DMS53 treated with DMSO at 0.1 percent for 48 hours (cell line): ENCODE data around the gene PACRGL.
"Not testable (repeated sequence)": the region's sequence is repeated elsewhere in the genome, so short reads cannot be mapped to it uniquely, and the experiment has no call there.

Source experiments
- DNase-seq: peaks from one replicate; lab custom pipeline; 2025; ENCODE audit not compliant: unreplicated experiment; lab: John Stamatoyannopoulos, UW

The PACRGL gene

DNA sequence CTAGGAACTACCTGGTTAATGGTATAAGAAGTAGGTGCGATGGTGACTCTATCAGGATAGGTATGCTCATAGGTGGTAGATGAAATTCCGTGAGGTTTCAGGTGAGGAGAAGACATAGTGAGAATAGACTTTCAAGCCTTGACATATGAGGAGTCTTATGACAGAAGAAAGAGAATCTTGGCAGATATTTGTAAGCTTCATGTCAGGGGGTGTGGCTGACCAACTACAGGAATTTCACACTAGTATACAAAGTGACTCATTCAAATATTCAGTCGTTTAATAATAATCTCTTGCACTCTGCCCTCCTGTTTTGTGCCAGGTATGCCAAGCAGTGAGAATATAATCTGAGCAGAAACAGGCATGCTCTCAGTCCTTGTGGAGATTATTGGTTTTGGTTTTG is 22.8 kb downstream of the PACRGL start:
- DNase-seq, result no peak

GRCh38 chr4:20723463-20723862 is 23.2 kb downstream of the PACRGL start:
- DNase-seq, result no peak

DNA sequence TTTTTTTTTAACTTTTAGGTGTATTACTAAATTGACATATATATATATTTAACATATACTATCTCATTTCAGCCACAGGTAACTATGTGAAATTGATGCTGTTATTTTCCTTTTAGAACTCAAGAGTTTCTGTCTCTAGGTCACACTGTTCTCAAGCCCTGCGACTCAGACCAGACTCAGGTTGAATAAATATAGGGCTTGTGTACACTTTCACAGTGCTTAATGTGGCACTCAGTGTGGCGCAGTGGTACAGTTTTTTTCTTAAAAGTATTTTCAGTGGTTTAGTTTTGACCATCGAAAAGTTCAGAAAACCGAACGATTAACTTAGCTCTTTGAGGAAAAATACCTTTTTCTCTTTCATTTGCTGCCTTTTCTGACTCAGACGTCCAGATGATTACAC is 24.7 kb downstream of the PACRGL start:
- no peak for DNase-seq

- DNase-seq, result no peak
These were observed 35.7 kb downstream of the PACRGL start for GRCh38 chr4:20735931-20736330.

- not testable (repeated sequence) for DNase-seq
These were observed 45.7 kb downstream of the PACRGL start for GRCh38 chr4:20746000-20746399.

DNA sequence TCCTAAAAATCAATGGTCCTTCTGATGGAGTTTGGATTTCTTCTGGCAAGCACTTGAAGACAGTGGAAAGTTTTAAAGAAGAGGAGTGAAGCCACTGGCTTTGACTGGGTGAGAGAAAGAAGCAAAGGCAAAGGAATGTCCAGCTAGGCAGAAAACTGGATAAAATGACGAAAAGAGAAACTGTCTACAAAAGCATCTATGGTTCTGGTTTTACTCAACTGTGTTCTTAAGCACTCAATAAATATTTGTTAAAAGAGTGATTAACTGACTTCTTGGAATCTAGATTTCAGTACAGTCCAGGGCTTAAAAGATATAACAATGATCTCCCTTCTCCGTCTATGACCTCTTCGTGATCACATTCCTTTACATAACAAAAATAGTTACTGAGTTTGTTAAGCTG is 52.4 kb downstream of the PACRGL start:
- no peak for DNase-seq

DNA sequence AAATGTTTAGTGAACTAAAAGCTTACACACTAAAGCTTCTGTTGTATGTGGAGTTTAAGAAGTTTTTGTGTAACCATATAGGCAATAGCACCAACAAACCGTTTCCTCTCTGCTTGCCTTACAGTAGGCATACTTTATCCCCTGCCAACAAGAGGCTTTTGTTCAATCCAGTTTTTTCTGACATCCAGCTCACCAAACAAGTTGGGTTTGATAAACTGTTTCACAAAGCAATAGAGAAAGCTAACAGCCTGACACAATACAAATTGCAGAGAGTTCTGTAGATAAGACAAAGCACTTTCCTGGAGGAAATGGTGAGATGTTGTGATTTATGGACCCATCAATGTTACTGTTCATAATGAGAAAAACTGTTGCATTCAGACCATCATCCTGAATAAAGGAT is 53.8 kb downstream of the PACRGL start:
- no peak for DNase-seq

DNA sequence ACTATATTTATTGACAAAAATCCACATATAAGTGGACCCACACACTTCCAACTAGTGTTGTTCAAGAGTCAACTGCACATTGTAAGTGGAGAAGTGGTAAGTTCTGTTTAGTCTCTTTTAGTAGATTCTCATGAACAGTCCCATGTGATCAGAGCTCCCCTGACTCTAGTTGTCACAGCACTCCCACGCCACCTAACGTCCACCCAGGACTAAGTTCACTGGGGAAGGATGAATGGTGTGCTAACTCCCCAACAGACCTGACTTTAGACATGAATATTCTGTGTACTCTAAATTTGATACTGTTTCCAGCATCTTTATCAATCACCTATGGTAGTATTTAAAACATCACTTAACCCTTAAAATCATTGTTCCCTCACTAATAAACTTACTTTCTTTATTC is 59.8 kb downstream of the PACRGL start:
- no peak for DNase-seq

- DNase-seq, result no peak
These were observed 61.1 kb downstream of the PACRGL start for GRCh38 chr4:20761382-20761781.

- DNase-seq, result no peak
These were observed 61.6 kb downstream of the PACRGL start for GRCh38 chr4:20761826-20762225.

DNA sequence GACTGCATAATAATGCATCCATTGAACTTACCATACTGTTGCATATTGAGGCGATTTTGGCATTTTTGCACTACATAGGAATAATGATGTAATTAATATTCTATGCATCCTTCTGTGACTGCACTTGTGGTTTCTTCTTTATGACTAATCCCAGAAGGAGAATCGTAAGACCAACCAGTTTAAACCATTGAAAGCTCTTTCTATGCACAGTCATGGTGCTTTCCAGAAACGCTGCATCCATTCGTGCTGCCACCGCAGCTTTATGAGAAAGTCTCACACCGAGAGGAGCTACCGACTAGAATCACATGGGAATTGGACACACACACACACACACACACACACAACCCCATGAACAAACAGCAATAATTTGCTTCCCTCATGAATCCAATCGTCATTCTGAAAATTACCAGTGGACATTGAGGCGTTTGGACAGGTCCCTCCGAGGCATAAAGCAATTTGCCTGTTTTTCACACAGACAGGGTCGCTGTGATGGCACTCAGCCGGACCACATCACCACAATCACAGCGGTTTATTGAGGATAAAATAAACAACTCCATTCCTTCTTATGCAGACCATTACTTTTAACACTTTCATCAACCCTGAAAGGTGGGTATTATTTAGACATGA is 64.2 kb downstream of the PACRGL start:
- DNase-seq, result no peak

DNA sequence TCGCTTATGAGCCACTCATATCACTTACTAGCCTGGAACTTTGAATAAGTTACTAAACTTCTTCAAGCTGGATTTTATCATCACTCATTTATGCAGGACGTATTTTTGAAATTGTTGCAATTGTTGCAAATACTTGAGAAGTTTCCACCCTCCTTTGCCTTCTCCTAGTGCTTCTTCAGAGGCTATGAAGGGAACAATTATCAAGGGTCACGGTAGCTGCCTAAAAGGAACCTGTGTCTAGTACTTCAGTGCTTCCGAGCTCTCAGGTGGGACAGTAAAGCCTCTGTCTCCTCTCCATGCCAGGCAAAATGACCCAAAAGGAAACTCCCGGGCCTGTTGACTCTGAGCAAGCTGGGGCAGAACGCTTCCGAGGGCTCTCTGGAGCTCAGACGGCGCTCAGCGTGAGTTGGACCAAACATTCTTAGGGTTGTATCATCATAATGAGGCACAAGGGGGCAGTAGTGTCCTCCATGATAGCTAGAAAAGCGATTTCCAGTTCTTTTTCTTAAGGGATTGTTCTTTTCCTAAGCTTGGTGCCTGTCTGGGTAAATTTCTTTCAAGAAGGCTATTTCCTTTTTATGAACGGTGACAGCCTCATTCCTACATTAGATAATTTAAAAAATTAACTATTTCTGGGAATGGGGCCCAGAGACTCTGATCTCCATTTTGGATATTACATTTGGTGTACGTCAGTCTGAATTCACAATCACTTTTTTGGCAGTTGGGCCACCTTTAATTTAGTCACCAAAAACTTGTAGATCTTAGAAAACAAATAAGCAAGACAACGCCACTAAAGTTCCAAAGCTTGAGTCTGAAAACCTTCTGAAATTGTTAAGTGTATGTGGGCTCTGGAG is 73.1 kb downstream of the PACRGL start:
- peak; percentile 85 for DNase-seq

DNA sequence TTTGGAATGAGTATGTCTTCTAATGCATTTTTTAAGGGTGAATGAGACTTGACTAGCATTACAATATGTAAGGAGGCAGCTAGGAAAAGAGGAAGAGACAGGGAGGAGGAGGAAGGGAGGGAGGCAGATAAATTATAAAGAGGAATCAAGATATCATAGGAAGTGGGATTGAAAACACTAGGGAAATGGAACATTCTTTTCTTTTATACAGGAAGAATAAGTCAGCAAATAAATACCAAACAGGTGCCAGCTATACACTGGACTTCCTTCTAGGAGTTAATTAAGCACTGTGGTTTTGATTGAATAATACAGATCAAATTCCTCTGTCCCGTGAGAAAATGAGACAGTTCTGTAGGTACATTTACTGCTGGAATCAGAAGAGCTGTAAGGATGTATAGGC is 78.6 kb downstream of the PACRGL start:
- no peak for DNase-seq

GRCh38 chr4:20783134-20783533 is 82.9 kb downstream of the PACRGL start:
- not testable (repeated sequence) for DNase-seq

DNA sequence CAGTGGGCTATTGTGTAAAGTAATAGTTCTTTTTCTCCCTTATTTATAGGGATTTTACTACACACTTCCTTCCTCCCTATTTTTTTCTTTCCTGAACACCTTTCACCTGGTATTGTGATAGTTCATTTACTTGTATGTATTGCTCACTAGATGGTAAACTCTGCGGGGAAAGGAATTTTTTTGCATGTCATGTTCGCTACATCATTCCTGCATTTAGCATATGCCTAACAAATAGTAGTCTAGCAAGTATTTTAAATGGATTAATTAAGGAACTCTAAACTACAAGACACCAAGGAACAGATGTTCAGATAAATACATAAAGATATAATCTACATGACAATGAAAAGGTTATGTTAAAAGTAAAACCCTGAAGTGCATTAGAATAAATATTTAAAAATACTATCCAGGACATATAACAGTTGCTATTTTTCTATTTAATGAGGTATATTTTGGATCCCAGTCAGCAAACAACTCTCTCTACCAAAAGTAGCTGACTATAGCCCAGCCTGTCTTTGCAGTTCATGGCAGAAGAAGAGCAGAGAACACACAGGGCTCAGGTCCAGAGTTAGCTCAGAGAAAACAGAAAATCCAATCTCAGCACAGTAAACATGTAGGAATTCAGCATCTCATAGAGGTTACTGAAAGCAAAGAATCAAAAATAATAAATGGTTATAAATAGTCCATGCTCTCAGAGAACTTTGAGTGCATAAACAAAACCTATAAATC is 87.8 kb downstream of the PACRGL start:
- no peak for DNase-seq
